ENCODE data around the gene UBE2G2. TPM values are rescaled to one million over a fixed set of nuclear protein-coding genes. Genes with fewer than 3 reads are reported as not detected.

UBE2G2 gene
- total and polyA plus RNA-seq, 8 donors, result 30.6 to 116 (median 66.2) TPM

GRCh38 chr21:44814498-44815023 is 12.9 kb upstream of the UBE2G2 start:
- DNase-seq, result no peak
- Histone ChIP-seq H3K4me3 (no peak overlapping the region), H3K36me3 (peaks cover 9 to 41% (median 34%) of the 10 kb centered on the region in 4 donors), H3K9me3 (peaks cover 0 to 6% (median 0%) of the 10 kb centered on the region in 4 donors), H3K27me3 (no peaks in the 10 kb centered on the region), H3K4me1 (peaks cover 12 to 46% (median 34%) of the 10 kb centered on the region in 4 donors), H3K27ac (no peak overlapping the region)
- TF ChIP-seq, protein P1, sequence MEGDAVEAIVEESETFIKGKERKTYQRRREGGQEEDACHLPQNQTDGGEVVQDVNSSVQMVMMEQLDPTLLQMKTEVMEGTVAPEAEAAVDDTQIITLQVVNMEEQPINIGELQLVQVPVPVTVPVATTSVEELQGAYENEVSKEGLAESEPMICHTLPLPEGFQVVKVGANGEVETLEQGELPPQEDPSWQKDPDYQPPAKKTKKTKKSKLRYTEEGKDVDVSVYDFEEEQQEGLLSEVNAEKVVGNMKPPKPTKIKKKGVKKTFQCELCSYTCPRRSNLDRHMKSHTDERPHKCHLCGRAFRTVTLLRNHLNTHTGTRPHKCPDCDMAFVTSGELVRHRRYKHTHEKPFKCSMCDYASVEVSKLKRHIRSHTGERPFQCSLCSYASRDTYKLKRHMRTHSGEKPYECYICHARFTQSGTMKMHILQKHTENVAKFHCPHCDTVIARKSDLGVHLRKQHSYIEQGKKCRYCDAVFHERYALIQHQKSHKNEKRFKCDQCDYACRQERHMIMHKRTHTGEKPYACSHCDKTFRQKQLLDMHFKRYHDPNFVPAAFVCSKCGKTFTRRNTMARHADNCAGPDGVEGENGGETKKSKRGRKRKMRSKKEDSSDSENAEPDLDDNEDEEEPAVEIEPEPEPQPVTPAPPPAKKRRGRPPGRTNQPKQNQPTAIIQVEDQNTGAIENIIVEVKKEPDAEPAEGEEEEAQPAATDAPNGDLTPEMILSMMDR (IDR thresholded peaks at IDR 0.05), result no peak
- TF ChIP-seq EP300 (IDR thresholded peaks at IDR 0.05) (no peak), POLR2A (IDR thresholded peaks at IDR 0.05) (no peak), POLR2AphosphoS5 (IDR thresholded peaks at IDR 0.05) (no peak)
- intact Hi-C loops (cut with DNase I; ENCODE audit: low total_unique reads), result loop anchor here (10.0 kb wide), 1 partner anchor 50 kb away; no protein-coding TSS in a partner anchor
- WGBS, 5 donors, result 78 to 88% (median 86%) methylated on average over 11 of the region's 11 CpGs

DNA sequence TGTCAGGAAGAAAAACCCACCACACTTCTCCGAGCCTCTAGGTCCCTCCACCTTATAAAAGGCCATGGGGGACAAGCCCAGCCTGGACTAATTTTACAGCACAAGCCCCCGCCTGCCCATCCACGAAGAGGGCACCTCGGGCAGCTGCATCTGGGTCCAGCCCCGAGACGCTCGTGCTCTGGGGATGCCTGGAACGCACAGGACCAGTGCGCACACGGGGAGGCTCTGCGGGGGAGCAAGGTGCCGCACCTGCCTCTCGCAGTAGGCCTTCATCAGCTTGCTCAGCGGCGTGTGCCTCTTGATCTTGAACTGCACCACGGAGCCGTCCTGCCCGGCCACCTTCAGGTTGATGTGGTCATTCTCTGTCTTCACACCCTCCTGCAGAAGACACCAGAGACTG is 12.1 kb upstream of the UBE2G2 start:
- H3K27me3 ChIP-seq, result no peaks in the 10 kb centered on the region
- H3K9me3 ChIP-seq, result no peaks in the 10 kb centered on the region
- H3K36me3 ChIP-seq, result peaks cover 16 to 50% (median 42%) of the 10 kb centered on the region in 4 donors
- WGBS, 5 donors, result 91 to 96% (median 93%) methylated on average over 15 to 18 of the region's 18 CpGs
- H3K4me3 ChIP-seq, result no peak overlapping the region
- peaks cover 12 to 45% (median 33%) of the 10 kb centered on the region in 4 donors for H3K4me1 ChIP-seq
- TF ChIP-seq EP300 (IDR thresholded peaks at IDR 0.05) (no peak), POLR2A (IDR thresholded peaks at IDR 0.05) (no peak), POLR2AphosphoS5 (IDR thresholded peaks at IDR 0.05) (no peak)
- TF ChIP-seq, protein P1 (IDR thresholded peaks at IDR 0.05), result no peak
- DNase-seq, result no peak
- H3K27ac ChIP-seq, result no peak overlapping the region
- intact Hi-C loops (cut with DNase I; ENCODE audit: low total_unique reads), result loop anchor here (10.0 kb wide), 1 partner anchor 51 kb away; no protein-coding TSS in a partner anchor

DNA sequence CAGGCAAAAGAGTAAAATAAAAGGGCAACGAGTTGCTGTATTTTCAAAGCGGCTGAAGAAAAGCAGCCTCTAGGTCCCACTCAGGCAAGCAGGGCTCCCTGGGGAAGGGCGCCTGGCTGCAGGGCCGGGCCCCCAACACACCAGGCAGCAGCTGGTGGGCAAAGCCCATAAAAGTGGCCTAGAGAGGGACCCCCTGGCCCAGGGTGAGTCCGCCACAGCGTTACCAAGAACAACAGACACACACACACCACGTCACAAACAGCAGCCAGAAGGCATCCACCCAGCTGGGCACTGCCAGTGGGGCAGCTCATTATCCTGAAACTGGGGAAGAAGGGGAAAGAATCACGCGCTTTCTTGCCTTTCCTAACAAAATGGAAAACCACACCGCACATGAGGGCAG is 11.5 kb upstream of the UBE2G2 start:
- no peak for DNase-seq
- intact Hi-C loops (cut with DNase I; ENCODE audit: low total_unique reads), result loop anchor here (10.0 kb wide), 1 partner anchor 52 kb away; no protein-coding TSS in a partner anchor
- TF ChIP-seq EP300 (IDR thresholded peaks at IDR 0.05), result no peak
- TF ChIP-seq, protein P1 (IDR thresholded peaks at IDR 0.05), result no peak
- no peak for TF ChIP-seq POLR2AphosphoS5 (IDR thresholded peaks at IDR 0.05)
- no peak for TF ChIP-seq POLR2A (IDR thresholded peaks at IDR 0.05)
- Histone ChIP-seq H3K27ac (peak overlapping the region in 1 of 5 donors; percentile 20), H3K4me3 (no peak overlapping the region), H3K4me1 (peaks cover 12 to 40% (median 28%) of the 10 kb centered on the region in 4 donors), H3K9me3 (no peaks in the 10 kb centered on the region), H3K27me3 (no peaks in the 10 kb centered on the region), H3K36me3 (peaks cover 22 to 56% (median 48%) of the 10 kb centered on the region in 4 donors)
- WGBS, 5 donors, result 84 to 94% (median 91%) methylated on average over 8 to 10 of the region's 10 CpGs

GRCh38 chr21:44812640-44813039 is 11.0 kb upstream of the UBE2G2 start:
- no peak for TF ChIP-seq POLR2A (IDR thresholded peaks at IDR 0.05)
- TF ChIP-seq, protein P1 (IDR thresholded peaks at IDR 0.05), result no peak
- TF ChIP-seq EP300 (IDR thresholded peaks at IDR 0.05), result no peak
- no peak for TF ChIP-seq POLR2AphosphoS5 (IDR thresholded peaks at IDR 0.05)
- H3K27me3 ChIP-seq, result no peaks in the 10 kb centered on the region
- no peaks in the 10 kb centered on the region for H3K9me3 ChIP-seq
- 63 to 77% (median 64%) methylated on average over 9 to 14 of the region's 14 CpGs for WGBS, 5 donors
- H3K36me3 ChIP-seq, result peaks cover 25 to 61% (median 53%) of the 10 kb centered on the region in 4 donors
- H3K4me1 ChIP-seq, result peaks cover 12 to 40% (median 28%) of the 10 kb centered on the region in 4 donors
- no peak overlapping the region for H3K4me3 ChIP-seq
- intact Hi-C loops (cut with DNase I; ENCODE audit: low total_unique reads), result loop anchor here (10.0 kb wide), 1 partner anchor 52 kb away; no protein-coding TSS in a partner anchor
- H3K27ac ChIP-seq, result peak overlapping the region in 1 of 5 donors; percentile 20
- DNase-seq, result peak in 1 of 2 donors; percentile 46

Measured in stomach (tissue), 9 donors.